HG03439 (cell line): ENCODE measurements around the gene USP17L22.
"Not testable (repeated sequence)": the region's sequence is repeated elsewhere in the genome, so short reads cannot be mapped to it uniquely, and the experiment has no call there.

Source experiments
- ATAC-seq: cut with Tn5 transposase; IDR thresholded peaks from one replicate; pipeline ENCODE4 v1.9.1; 2021; ENCODE audit warnings: mild to moderate bottlenecking, moderate library complexity; ENCODE audit not compliant: unreplicated experiment

Gene USP17L22, protein sequence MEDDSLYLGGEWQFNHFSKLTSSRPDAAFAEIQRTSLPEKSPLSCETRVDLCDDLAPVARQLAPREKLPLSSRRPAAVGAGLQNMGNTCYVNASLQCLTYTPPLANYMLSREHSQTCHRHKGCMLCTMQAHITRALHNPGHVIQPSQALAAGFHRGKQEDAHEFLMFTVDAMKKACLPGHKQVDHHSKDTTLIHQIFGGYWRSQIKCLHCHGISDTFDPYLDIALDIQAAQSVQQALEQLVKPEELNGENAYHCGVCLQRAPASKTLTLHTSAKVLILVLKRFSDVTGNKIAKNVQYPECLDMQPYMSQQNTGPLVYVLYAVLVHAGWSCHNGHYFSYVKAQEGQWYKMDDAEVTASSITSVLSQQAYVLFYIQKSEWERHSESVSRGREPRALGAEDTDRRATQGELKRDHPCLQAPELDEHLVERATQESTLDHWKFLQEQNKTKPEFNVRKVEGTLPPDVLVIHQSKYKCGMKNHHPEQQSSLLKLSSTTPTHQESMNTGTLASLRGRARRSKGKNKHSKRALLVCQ

DNA sequence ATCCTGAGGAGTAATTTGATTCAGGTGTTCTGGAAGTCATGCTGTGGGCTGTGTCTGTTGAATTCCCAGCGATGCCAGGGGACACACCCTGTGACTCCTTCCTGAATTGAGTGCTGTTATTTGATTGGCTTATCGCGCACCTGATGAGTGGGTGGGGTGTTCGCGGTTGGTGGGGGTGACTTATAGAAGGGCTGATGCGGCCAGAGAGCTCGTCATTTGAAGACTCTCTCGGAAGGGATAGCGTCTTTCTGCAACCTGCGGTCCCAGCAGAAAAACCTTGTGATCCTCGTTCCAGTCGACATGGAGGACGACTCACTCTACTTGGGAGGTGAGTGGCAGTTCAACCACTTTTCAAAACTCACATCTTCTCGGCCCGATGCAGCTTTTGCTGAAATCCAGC is at the start of gene USP17L22:
Gene USP17L22, plus strand, starts transcription at position 301 of the 400 bp plus-strand sequence. Its CDS starts 0 bp downstream, at position 301.
- ATAC-seq: not testable (repeated sequence)

DNA sequence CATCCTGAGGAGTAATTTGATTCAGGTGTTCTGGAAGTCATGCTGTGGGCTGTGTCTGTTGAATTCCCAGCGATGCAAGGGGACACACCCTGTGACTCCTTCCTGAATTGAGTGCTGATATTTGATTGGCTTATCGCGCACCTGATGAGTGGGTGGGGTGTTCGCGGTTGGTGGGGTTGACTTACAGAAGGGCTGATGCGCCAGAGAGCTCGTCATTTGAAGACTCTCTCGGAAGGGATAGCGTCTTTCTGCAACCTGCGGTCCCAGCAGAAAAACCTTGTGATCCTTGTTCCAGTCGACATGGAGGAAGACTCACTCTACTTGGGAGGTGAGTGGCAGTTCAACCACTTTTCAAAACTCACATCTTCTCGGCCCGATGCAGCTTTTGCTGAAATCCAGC is 47.6 kb upstream of the USP17L22 start, which contains the start of gene USP17L12:
Gene USP17L12, plus strand, starts transcription at position 301 of the 400 bp plus-strand sequence. Its CDS starts 0 bp downstream, at position 301.
- ATAC-seq: not testable (repeated sequence)

DNA sequence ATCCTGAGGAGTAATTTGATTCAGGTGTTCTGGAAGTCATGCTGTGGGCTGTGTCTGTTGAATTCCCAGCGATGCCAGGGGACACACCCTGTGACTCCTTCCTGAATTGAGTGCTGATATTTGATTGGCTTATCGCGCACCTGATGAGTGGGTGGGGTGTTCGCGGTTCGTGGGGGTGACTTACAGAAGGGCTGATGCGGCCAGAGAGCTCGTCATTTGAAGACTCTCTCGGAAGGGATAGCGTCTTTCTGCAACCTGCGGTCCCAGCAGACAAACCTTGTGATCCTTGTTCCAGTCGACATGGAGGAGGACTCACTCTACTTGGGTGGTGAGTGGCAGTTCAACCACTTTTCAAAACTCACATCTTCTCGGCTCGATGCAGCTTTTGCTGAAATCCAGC is 42.8 kb upstream of the USP17L22 start, which contains the start of gene USP17L13:
Gene USP17L13, plus strand, starts transcription at position 301 of the 400 bp plus-strand sequence. Its CDS starts 0 bp downstream, at position 301.
- not testable (repeated sequence) for ATAC-seq

DNA sequence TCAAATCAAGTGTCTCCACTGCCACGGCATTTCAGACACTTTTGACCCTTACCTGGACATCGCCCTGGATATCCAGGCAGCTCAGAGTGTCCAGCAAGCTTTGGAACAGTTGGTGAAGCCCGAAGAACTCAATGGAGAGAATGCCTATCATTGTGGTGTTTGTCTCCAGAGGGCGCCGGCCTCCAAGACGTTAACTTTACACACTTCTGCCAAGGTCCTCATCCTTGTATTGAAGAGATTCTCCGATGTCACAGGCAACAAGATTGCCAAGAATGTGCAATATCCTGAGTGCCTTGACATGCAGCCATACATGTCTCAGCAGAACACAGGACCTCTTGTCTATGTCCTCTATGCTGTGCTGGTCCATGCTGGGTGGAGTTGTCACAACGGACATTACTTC is 37.2 kb upstream of the USP17L22 start:
- ATAC-seq: not testable (repeated sequence)

DNA sequence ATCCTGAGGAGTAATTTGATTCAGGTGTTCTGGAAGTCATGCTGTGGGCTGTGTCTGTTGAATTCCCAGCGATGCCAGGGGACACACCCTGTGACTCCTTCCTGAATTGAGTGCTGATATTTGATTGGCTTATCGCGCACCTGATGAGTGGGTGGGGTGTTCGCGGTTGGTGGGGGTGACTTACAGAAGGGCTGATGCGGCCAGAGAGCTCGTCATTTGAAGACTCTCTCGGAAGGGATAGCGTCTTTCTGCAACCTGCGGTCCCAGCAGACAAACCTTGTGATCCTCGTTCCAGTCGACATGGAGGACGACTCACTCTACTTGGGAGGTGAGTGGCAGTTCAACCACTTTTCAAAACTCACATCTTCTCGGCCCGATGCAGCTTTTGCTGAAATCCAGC is 33.3 kb upstream of the USP17L22 start, which contains the start of gene USP17L15:
Gene USP17L15, plus strand, starts transcription at position 301 of the 400 bp plus-strand sequence. Its CDS starts 0 bp downstream, at position 301.
- not testable (repeated sequence) for ATAC-seq

DNA sequence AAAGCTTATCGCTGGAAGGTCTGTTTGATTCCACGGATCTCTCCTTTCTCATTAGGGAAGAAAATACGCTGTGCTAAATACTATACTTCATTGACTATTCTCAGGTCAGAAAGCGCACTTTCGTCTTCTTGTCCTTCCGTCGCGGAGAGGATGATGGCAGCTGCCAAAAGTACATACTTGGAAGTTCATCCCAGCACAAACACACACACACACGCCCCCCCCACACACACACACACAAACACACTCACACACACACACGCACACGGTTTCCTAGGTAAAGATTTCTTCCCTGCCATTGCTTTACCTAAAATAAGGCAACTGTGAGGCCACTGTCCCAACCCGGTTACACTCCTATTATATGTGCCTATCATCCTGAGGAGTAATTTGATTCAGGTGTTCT is 29.0 kb upstream of the USP17L22 start:
- not testable (repeated sequence) for ATAC-seq

DNA sequence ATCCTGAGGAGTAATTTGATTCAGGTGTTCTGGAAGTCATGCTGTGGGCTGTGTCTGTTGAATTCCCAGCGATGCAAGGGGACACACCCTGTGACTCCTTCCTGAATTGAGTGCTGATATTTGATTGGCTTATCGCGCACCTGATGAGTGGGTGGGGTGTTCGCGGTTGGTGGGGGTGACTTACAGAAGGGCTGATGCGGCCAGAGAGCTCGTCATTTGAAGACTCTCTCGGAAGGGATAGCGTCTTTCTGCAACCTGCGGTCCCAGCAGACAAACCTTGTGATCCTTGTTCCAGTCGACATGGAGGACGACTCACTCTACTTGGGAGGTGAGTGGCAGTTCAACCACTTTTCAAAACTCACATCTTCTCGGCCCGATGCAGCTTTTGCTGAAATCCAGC is 23.8 kb upstream of the USP17L22 start, which contains the start of gene USP17L17:
Gene USP17L17, plus strand, starts transcription at position 301 of the 400 bp plus-strand sequence. Its CDS starts 0 bp downstream, at position 301.
- not testable (repeated sequence) for ATAC-seq

DNA sequence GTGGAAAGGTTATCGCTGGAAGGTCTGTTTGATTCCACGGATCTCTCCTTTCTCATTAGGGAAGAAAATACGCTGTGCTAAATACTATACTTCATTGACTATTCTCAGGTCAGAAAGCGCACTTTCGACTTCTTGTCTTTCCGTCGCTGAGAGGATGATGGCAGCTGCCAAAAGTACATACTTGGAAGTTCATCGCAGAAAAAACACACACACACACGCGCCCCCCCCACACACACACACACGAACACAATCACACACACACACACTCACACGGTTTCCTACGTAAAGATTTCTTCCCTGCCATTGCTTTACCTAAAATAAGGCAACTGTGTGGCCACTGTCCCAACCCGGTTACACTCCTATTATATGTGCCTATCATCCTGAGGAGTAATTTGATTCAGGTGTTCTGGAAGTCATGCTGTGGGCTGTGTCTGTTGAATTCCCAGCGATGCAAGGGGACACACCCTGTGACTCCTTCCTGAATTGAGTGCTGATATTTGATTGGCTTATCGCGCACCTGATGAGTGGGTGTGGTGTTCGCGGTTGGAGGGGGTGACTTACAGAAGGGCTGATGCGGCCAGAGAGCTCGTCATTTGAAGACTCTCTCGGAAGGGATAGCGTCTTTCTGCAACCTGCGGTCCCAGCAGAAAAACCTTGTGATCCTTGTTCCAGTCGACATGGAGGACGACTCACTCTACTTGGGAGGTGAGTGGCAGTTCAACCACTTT is 19.3 kb upstream of the USP17L22 start, which contains the start of gene USP17L18:
Gene USP17L18, plus strand, starts transcription at position 678 of the 728 bp plus-strand sequence. Its CDS starts 0 bp downstream, at position 678.
- not testable (repeated sequence) for ATAC-seq

DNA sequence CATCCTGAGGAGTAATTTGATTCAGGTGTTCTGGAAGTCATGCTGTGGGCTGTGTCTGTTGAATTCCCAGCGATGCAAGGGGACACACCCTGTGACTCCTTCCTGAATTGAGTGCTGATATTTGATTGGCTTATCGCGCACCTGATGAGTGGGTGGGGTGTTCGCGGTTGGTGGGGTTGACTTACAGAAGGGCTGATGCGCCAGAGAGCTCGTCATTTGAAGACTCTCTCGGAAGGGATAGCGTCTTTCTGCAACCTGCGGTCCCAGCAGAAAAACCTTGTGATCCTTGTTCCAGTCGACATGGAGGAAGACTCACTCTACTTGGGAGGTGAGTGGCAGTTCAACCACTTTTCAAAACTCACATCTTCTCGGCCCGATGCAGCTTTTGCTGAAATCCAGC is 14.3 kb upstream of the USP17L22 start, which contains the start of gene USP17L19:
Gene USP17L19, plus strand, starts transcription at position 301 of the 400 bp plus-strand sequence. Its CDS starts 0 bp downstream, at position 301.
- not testable (repeated sequence) for ATAC-seq

DNA sequence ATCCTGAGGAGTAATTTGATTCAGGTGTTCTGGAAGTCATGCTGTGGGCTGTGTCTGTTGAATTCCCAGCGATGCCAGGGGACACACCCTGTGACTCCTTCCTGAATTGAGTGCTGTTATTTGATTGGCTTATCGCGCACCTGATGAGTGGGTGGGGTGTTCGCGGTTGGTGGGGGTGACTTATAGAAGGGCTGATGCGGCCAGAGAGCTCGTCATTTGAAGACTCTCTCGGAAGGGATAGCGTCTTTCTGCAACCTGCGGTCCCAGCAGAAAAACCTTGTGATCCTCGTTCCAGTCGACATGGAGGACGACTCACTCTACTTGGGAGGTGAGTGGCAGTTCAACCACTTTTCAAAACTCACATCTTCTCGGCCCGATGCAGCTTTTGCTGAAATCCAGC is 9.6 kb upstream of the USP17L22 start, which contains the start of gene USP17L20:
Gene USP17L20, plus strand, starts transcription at position 301 of the 400 bp plus-strand sequence. Its CDS starts 0 bp downstream, at position 301.
- not testable (repeated sequence) for ATAC-seq

DNA sequence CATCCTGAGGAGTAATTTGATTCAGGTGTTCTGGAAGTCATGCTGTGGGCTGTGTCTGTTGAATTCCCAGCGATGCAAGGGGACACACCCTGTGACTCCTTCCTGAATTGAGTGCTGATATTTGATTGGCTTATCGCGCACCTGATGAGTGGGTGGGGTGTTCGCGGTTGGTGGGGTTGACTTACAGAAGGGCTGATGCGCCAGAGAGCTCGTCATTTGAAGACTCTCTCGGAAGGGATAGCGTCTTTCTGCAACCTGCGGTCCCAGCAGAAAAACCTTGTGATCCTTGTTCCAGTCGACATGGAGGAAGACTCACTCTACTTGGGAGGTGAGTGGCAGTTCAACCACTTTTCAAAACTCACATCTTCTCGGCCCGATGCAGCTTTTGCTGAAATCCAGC is 4.8 kb upstream of the USP17L22 start, which contains the start of gene USP17L21:
Gene USP17L21, plus strand, starts transcription at position 301 of the 400 bp plus-strand sequence. Its CDS starts 0 bp downstream, at position 301.
- ATAC-seq: not testable (repeated sequence)

DNA sequence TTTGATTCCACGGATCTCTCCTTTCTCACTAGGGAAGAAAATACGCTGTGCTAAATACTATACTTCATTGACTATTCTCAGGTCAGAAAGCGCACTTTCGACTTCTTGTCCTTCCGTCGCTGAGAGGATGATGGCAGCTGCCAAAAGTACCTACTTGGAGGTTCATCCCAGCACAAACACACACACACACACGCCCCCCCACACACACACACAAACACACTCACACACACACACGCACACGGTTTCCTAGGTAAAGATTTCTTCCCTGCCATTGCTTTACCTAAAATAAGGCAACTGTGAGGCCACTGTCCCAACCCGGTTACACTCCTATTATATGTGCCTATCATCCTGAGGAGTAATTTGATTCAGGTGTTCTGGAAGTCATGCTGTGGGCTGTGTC is 4.3 kb downstream of the USP17L22 start:
- not testable (repeated sequence) for ATAC-seq
